Measurements from ENCODE around the gene TNFRSF4. TPM values are rescaled to one million over a fixed set of nuclear protein-coding genes. Genes with fewer than 3 reads are reported as not detected.

Gene TNFRSF4
- total and polyA plus RNA-seq, 9 of the 15 experiments (the other 6 are each of a cell fraction or from before 2014, with no cell fraction given), result 0.07 to 0.44 (median 0.19) TPM; not detected in 5

GRCh38 chr1:1232208-1232795, 18.3 kb upstream of the TNFRSF4 start, which contains the start of gene B3GALT6 (continued):
- TF ChIP-seq, protein P1, sequence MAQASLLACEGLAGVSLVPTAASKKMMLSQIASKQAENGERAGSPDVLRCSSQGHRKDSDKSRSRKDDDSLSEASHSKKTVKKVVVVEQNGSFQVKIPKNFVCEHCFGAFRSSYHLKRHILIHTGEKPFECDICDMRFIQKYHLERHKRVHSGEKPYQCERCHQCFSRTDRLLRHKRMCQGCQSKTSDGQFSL (CRISPR knock-in tag; IDR thresholded peaks at IDR 0.05), result no peak
- TF ChIP-seq, protein P1 (tag; IDR thresholded peaks at IDR 0.05), result peak in 1 of 2 experiments; percentile 82; a peak in 1 of 4 replicates
- TF ChIP-seq HMBOX1 (IDR thresholded peaks at IDR 0.05) (no peak), ZNF551 (CRISPR knock-in tag; IDR thresholded peaks at IDR 0.05) (no peak), NFYB (IDR thresholded peaks at IDR 0.05; ENCODE audit: extremely low read depth, insufficient read length) (no peak), RBBP5 (IDR thresholded peaks at IDR 0.05; ENCODE audit: borderline replicate concordance, insufficient read depth, low read length, poor library complexity, severe bottlenecking) (no peak), DNMT1 (IDR thresholded peaks at IDR 0.05) (no peak), ZBTB43 (CRISPR knock-in tag; IDR thresholded peaks at IDR 0.05) (no peak), SMAD4 (CRISPR knock-in tag; conservative IDR thresholded peaks at IDR 0.05) (peak; percentile 91), MCM2 (IDR thresholded peaks at IDR 0.05; ENCODE audit: low read depth) (no peak), POLR2AphosphoS5 (IDR thresholded peaks at IDR 0.05; ENCODE audit: control insufficient read depth, insufficient read depth, low read depth, low read length) (no peak), DDX20 (tag; IDR thresholded peaks at IDR 0.05; ENCODE audit: low read depth) (no peak), GATAD2A (IDR thresholded peaks at IDR 0.05) (no peak), KDM5B (IDR thresholded peaks at IDR 0.05; ENCODE audit: insufficient replicate concordance, low read depth, low read length) (no peak), TAF15 (IDR thresholded peaks at IDR 0.05; ENCODE audit: low read depth, low read length) (no peak), ZC3H8 (IDR thresholded peaks at IDR 0.05) (no peak), FOS (IDR thresholded peaks at IDR 0.05; ENCODE audit: extremely low read depth, insufficient read length) (no peak), CCAR2 (IDR thresholded peaks at IDR 0.05; ENCODE audit: low read depth, low read length) (no peak), ZNF778 (CRISPR knock-in tag; IDR thresholded peaks at IDR 0.05) (no peak), RFX5 (IDR thresholded peaks at IDR 0.05; ENCODE audit: low read depth, low read length) (no peak)
- TF ChIP-seq, protein P2, sequence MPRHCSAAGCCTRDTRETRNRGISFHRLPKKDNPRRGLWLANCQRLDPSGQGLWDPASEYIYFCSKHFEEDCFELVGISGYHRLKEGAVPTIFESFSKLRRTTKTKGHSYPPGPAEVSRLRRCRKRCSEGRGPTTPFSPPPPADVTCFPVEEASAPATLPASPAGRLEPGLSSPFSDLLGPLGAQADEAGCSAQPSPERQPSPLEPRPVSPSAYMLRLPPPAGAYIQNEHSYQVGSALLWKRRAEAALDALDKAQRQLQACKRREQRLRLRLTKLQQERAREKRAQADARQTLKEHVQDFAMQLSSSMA (CRISPR knock-in tag; IDR thresholded peaks at IDR 0.05), result no peak
- TF ChIP-seq, protein P3, sequence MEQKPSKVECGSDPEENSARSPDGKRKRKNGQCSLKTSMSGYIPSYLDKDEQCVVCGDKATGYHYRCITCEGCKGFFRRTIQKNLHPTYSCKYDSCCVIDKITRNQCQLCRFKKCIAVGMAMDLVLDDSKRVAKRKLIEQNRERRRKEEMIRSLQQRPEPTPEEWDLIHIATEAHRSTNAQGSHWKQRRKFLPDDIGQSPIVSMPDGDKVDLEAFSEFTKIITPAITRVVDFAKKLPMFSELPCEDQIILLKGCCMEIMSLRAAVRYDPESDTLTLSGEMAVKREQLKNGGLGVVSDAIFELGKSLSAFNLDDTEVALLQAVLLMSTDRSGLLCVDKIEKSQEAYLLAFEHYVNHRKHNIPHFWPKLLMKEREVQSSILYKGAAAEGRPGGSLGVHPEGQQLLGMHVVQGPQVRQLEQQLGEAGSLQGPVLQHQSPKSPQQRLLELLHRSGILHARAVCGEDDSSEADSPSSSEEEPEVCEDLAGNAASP (IDR thresholded peaks at IDR 0.05), result no peak
- TF ChIP-seq, protein P4, sequence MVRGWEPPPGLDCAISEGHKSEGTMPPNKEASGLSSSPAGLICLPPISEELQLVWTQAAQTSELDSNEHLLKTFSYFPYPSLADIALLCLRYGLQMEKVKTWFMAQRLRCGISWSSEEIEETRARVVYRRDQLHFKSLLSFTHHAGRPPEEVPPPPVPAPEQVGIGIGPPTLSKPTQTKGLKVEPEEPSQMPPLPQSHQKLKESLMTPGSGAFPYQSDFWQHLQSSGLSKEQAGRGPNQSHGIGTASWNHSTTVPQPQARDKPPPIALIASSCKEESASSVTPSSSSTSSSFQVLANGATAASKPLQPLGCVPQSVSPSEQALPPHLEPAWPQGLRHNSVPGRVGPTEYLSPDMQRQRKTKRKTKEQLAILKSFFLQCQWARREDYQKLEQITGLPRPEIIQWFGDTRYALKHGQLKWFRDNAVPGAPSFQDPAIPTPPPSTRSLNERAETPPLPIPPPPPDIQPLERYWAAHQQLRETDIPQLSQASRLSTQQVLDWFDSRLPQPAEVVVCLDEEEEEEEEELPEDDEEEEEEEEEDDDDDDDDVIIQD (CRISPR knock-in tag; IDR thresholded peaks at IDR 0.05), result no peak

Measured in K562 (cell line).